ES-I3 (cell line): ENCODE results near the gene DLGAP1.
"Not testable (repeated sequence)": the region's sequence is repeated elsewhere in the genome, so short reads cannot be mapped to it uniquely, and the experiment has no call there.

Experiments used
- H3K36me3 ChIP-seq: 2 replicates; pipeline ENCODE4 v1.6.1; 2013; ENCODE audit warnings: mild to moderate bottlenecking, low read length, control low read depth, moderate library complexity; ENCODE audit not compliant: insufficient read depth
- H3K4me1 ChIP-seq: 2 replicates; pipeline ENCODE4 v1.6.1; 2013; ENCODE audit warnings: mild to moderate bottlenecking, control low read depth, low read length; ENCODE audit not compliant: insufficient read depth
- H3K9ac ChIP-seq: 2 replicates; pipeline ENCODE4 v1.6.1; 2013; ENCODE audit warnings: low read depth, mild to moderate bottlenecking, low read length, moderate library complexity
- H3K9me3 ChIP-seq: 2 replicates; pipeline ENCODE4 v1.6.1; 2013; ENCODE audit warnings: mild to moderate bottlenecking, low read length, moderate library complexity; ENCODE audit not compliant: control insufficient read depth, insufficient read depth

DLGAP1 gene

GRCh38 chr18:3604498-3605408 is 850.4 kb downstream of the DLGAP1 start:
- H3K4me1 ChIP-seq, result peaks cover 20% of the 10 kb centered on the region
- peak overlapping the region; percentile 93 for H3K9ac ChIP-seq
- no peaks in the 10 kb centered on the region for H3K9me3 ChIP-seq
- H3K36me3 ChIP-seq, result peaks cover 28% of the 10 kb centered on the region

- Histone ChIP-seq H3K36me3 (peaks cover 28% of the 10 kb centered on the region), H3K9me3 (no peaks in the 10 kb centered on the region), H3K4me1 (peaks cover 23% of the 10 kb centered on the region), H3K9ac (peak overlapping the region; percentile 93)
These were observed 850.9 kb downstream of the DLGAP1 start for GRCh38 chr18:3604235-3604497.

- Histone ChIP-seq H3K9me3 (no peaks in the 10 kb centered on the region), H3K9ac (peak overlapping the region; percentile 93), H3K4me1 (peaks cover 24% of the 10 kb centered on the region), H3K36me3 (peaks cover 28% of the 10 kb centered on the region)
These were observed 851.5 kb downstream of the DLGAP1 start for GRCh38 chr18:3603421-3604234.

- peaks cover 30% of the 10 kb centered on the region for H3K4me1 ChIP-seq
- peaks cover 14% of the 10 kb centered on the region; the same call in 1 of the 2 replicates for H3K36me3 ChIP-seq
- not testable (repeated sequence) for H3K9ac ChIP-seq, H3K9me3 ChIP-seq
These were observed 853.9 kb downstream of the DLGAP1 start for GRCh38 chr18:3601106-3601755.

- peaks cover 41% of the 10 kb centered on the region for H3K4me1 ChIP-seq
These were observed 855.2 kb downstream of the DLGAP1 start for GRCh38 chr18:3599861-3600260.

GRCh38 chr18:3599195-3599594 is 855.9 kb downstream of the DLGAP1 start:
- H3K9ac ChIP-seq, result no peak overlapping the region
- no peaks in the 10 kb centered on the region for H3K9me3 ChIP-seq
- peaks cover 41% of the 10 kb centered on the region for H3K4me1 ChIP-seq
- no peaks in the 10 kb centered on the region for H3K36me3 ChIP-seq

More at GRCh38 chr18:3599861-3600260, 855.2 kb downstream of the DLGAP1 start:
- H3K9ac ChIP-seq, result no peak overlapping the region
- peaks cover 2% of the 10 kb centered on the region; the same call in 1 of the 2 replicates for H3K36me3 ChIP-seq
- H3K9me3 ChIP-seq, result no peaks in the 10 kb centered on the region

GRCh38 chr18:3598581-3598980 is 856.5 kb downstream of the DLGAP1 start:
- Histone ChIP-seq H3K9me3 (no peaks in the 10 kb centered on the region), H3K36me3 (no peaks in the 10 kb centered on the region), H3K9ac (no peak overlapping the region), H3K4me1 (peaks cover 41% of the 10 kb centered on the region)

GRCh38 chr18:3597409-3598357 is 857.4 kb downstream of the DLGAP1 start:
- H3K9me3 ChIP-seq, result no peaks in the 10 kb centered on the region
- H3K36me3 ChIP-seq, result no peaks in the 10 kb centered on the region
- peaks cover 39% of the 10 kb centered on the region for H3K4me1 ChIP-seq
- no peak overlapping the region for H3K9ac ChIP-seq

GRCh38 chr18:3596637-3597384 is 858.3 kb downstream of the DLGAP1 start:
- H3K4me1 ChIP-seq, result peaks cover 35% of the 10 kb centered on the region
- H3K9ac ChIP-seq, result peak overlapping the region; percentile 5; the same call in 1 of the 2 replicates

GRCh38 chr18:3596324-3596636 is 858.8 kb downstream of the DLGAP1 start:
- Histone ChIP-seq H3K9me3 (no peaks in the 10 kb centered on the region), H3K4me1 (peaks cover 34% of the 10 kb centered on the region), H3K36me3 (no peaks in the 10 kb centered on the region), H3K9ac (peak overlapping the region; percentile 5; the same call in 1 of the 2 replicates)

More at GRCh38 chr18:3596637-3597384, 858.3 kb downstream of the DLGAP1 start:
- Histone ChIP-seq H3K9me3 (no peaks in the 10 kb centered on the region), H3K36me3 (no peaks in the 10 kb centered on the region)

GRCh38 chr18:3595369-3596273 is 859.5 kb downstream of the DLGAP1 start:
- Histone ChIP-seq H3K9ac (peak overlapping the region; percentile 77), H3K36me3 (no peaks in the 10 kb centered on the region), H3K4me1 (peaks cover 34% of the 10 kb centered on the region), H3K9me3 (no peaks in the 10 kb centered on the region)

GRCh38 chr18:3594760-3595368 is 860.2 kb downstream of the DLGAP1 start:
- peak overlapping the region; percentile 77 for H3K9ac ChIP-seq
- no peaks in the 10 kb centered on the region for H3K9me3 ChIP-seq
- peaks cover 34% of the 10 kb centered on the region for H3K4me1 ChIP-seq
- H3K36me3 ChIP-seq, result no peaks in the 10 kb centered on the region
